KMS-11 (cell line): ENCODE results near the gene GSTA3.
"Not testable (repeated sequence)": the region's sequence is repeated elsewhere in the genome, so short reads cannot be mapped to it uniquely, and the experiment has no call there.

Experiments used
- H2AFZ ChIP-seq: fragments of 200-600 bp; sonication (generic); 2 replicates; pipeline ENCODE4 v1.6.1; 2016; ENCODE audit warnings: antibody characterized with exemption, mixed run types, low read depth
- H3K27ac ChIP-seq: fragments of 200-600 bp; sonication (generic); 2 replicates; pipeline ENCODE4 v1.6.1; 2016; ENCODE audit warnings: mild to moderate bottlenecking, mixed run types
- H3K27me3 ChIP-seq: fragments of 200-600 bp; sonication (generic); 2 replicates; pipeline ENCODE4 v1.6.1; 2017; ENCODE audit warnings: mild to moderate bottlenecking, low read depth, mixed run types, moderate library complexity; ENCODE audit not compliant: insufficient read depth
- H3K36me3 ChIP-seq: fragments of 200-600 bp; sonication (generic); 2 replicates; pipeline ENCODE4 v1.6.1; 2017; ENCODE audit warnings: mild to moderate bottlenecking, mixed run types; ENCODE audit not compliant: insufficient read depth
- H3K4me1 ChIP-seq: fragments of 200-600 bp; sonication (generic); 2 replicates; pipeline ENCODE4 v1.6.1; 2016; ENCODE audit warnings: mild to moderate bottlenecking, low read depth, mixed run types; ENCODE audit not compliant: poor library complexity, severe bottlenecking
- H3K4me2 ChIP-seq: fragments of 200-600 bp; sonication (generic); 2 replicates; pipeline ENCODE4 v1.7.0; 2016; ENCODE audit warnings: mild to moderate bottlenecking, mixed run types
- H3K4me3 ChIP-seq: fragments of 200-600 bp; sonication (generic); IDR thresholded peaks from 2 replicates; pipeline ENCODE4 v1.6.1; 2017; ENCODE audit warnings: low read depth, low read length, mixed read lengths; ENCODE audit not compliant: insufficient read depth
- H3K79me2 ChIP-seq: fragments of 200-600 bp; sonication (generic); 2 replicates; pipeline ENCODE4 v1.6.1; 2016; ENCODE audit warnings: low read depth, mixed run types; ENCODE audit not compliant: insufficient read depth
- H3K9ac ChIP-seq: fragments of 200-600 bp; sonication (generic); 2 replicates; pipeline ENCODE4 v1.6.1; 2016; ENCODE audit warnings: mild to moderate bottlenecking, mixed run types
- H4K20me1 ChIP-seq: fragments of 200-600 bp; sonication (generic); 2 replicates; pipeline ENCODE4 v1.6.1; 2016; ENCODE audit warnings: mild to moderate bottlenecking, mixed run types; ENCODE audit not compliant: insufficient read depth
- TF ChIP-seq, protein P1 (sequence below): fragments of 200-600 bp; sonication (generic); conservative IDR thresholded peaks from 2 replicates; pipeline ENCODE4 v1.6.1; 2017; ENCODE audit warnings: low read depth, mild to moderate bottlenecking, antibody characterized with exemption, low read length, moderate library complexity, mixed read lengths

Gene GSTA3

GRCh38 chr6:52946306-52946705, 36.8 kb upstream of the GSTA3 start:
- no peaks in the 10 kb centered on the region for H4K20me1 ChIP-seq
- H3K9ac ChIP-seq: no peak overlapping the region
- no peak overlapping the region for H3K27ac ChIP-seq
- H3K4me2 ChIP-seq: no peak overlapping the region
- no peaks in the 10 kb centered on the region for H3K79me2 ChIP-seq
- TF ChIP-seq, protein P1, sequence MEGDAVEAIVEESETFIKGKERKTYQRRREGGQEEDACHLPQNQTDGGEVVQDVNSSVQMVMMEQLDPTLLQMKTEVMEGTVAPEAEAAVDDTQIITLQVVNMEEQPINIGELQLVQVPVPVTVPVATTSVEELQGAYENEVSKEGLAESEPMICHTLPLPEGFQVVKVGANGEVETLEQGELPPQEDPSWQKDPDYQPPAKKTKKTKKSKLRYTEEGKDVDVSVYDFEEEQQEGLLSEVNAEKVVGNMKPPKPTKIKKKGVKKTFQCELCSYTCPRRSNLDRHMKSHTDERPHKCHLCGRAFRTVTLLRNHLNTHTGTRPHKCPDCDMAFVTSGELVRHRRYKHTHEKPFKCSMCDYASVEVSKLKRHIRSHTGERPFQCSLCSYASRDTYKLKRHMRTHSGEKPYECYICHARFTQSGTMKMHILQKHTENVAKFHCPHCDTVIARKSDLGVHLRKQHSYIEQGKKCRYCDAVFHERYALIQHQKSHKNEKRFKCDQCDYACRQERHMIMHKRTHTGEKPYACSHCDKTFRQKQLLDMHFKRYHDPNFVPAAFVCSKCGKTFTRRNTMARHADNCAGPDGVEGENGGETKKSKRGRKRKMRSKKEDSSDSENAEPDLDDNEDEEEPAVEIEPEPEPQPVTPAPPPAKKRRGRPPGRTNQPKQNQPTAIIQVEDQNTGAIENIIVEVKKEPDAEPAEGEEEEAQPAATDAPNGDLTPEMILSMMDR: no peak
- no peaks in the 10 kb centered on the region for H3K27me3 ChIP-seq
- no peaks in the 10 kb centered on the region for H3K4me1 ChIP-seq
- no peak overlapping the region for H3K4me3 ChIP-seq
- H3K36me3 ChIP-seq: no peaks in the 10 kb centered on the region
- no peak overlapping the region for H2AFZ ChIP-seq

- H3K9ac ChIP-seq, H3K4me1 ChIP-seq, H3K79me2 ChIP-seq, H3K4me2 ChIP-seq, H3K36me3 ChIP-seq, H2AFZ ChIP-seq, H3K27ac ChIP-seq, H4K20me1 ChIP-seq, H3K27me3 ChIP-seq, H3K4me3 ChIP-seq: not testable (repeated sequence)
These were observed 33.3 kb upstream of the GSTA3 start for GRCh38 chr6:52942821-52943220.

GRCh38 chr6:52942221-52942620, 32.7 kb upstream of the GSTA3 start:
- no peaks in the 10 kb centered on the region for H3K4me1 ChIP-seq
- H3K27me3 ChIP-seq: no peaks in the 10 kb centered on the region
- no peaks in the 10 kb centered on the region for H4K20me1 ChIP-seq
- H3K9ac ChIP-seq: no peak overlapping the region
- TF ChIP-seq, protein P1: no peak
- no peaks in the 10 kb centered on the region for H3K79me2 ChIP-seq
- no peak overlapping the region for H2AFZ ChIP-seq
- no peak overlapping the region for H3K4me3 ChIP-seq
- no peak overlapping the region for H3K4me2 ChIP-seq
- H3K27ac ChIP-seq: no peak overlapping the region
- H3K36me3 ChIP-seq: no peaks in the 10 kb centered on the region

DNA sequence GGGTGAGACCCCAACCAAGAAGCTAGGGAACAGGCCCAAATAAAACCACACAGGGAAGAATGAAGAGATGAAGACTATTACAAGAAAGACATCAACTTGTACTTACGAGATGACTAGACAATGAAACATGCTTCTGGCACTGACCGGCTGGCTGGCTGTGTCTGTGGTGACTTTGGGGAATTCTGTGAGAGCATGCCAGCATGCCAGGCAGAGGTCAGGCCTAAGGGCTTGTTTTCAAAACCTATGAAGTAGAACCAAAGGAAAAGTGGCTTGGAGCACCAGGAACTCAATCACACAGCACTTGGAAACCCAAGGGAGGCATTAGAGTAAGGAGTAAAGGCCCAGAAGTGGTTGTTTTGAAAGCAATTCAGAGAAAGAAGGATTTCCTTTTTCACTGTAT, 28.4 kb upstream of the GSTA3 start:
- Histone ChIP-seq H3K4me2 (no peak overlapping the region), H3K9ac (no peak overlapping the region), H3K79me2 (no peaks in the 10 kb centered on the region), H3K27ac (no peak overlapping the region), H3K4me3 (no peak overlapping the region), H3K27me3 (no peaks in the 10 kb centered on the region), H3K36me3 (no peaks in the 10 kb centered on the region), H4K20me1 (no peaks in the 10 kb centered on the region), H2AFZ (no peak overlapping the region), H3K4me1 (no peaks in the 10 kb centered on the region)
- TF ChIP-seq, protein P1: no peak

- TF ChIP-seq, protein P1: no peak
- Histone ChIP-seq H3K4me1 (peaks cover 7% of the 10 kb centered on the region), H3K36me3 (no peaks in the 10 kb centered on the region), H3K79me2 (no peaks in the 10 kb centered on the region), H3K9ac (no peak overlapping the region), H3K4me2 (no peak overlapping the region), H3K4me3 (no peak overlapping the region), H2AFZ (no peak overlapping the region), H4K20me1 (no peaks in the 10 kb centered on the region), H3K27ac (no peak overlapping the region), H3K27me3 (no peaks in the 10 kb centered on the region)
These were observed 24.3 kb upstream of the GSTA3 start for GRCh38 chr6:52933778-52934177.
